GM12878 (cell line): ENCODE results near the gene TAS2R14. TPM values are rescaled to one million over a fixed set of nuclear protein-coding genes. Genes with fewer than 3 reads are reported as not detected.

Experiments
- ATAC-seq: fragments of 200-7000 bp; cut with Tn5 transposase; 3 replicates; pipeline ENCODE4 v1.9.1; 2020; ENCODE audit warnings: mild to moderate bottlenecking, moderate library complexity
- BruUV-seq: library from RNA; stranded (reverse); fragments of 400-500 nt; replicated peaks from 2 replicates; lab custom pipeline; 2021; lab: Mats Ljungman, UMichigan
- CTCF ChIA-PET: fragments of 300-600 bp; sonication (Branson Sonifier 250); formaldehyde crosslinking; extraction: SDS; loops from one replicate; lab custom pipeline; 2021; ENCODE audit warnings: inconsistent platforms; lab: Yijun Ruan, JAX
- POLR2A ChIA-PET: fragments of 350-600 bp; formaldehyde crosslinking; extraction: SDS; loops from one replicate; lab custom pipeline; 2021; ENCODE audit warnings: inconsistent platforms; lab: Charles Lee
- RAD21 ChIA-PET: fragments of 300-600 bp; sonication (Branson Sonifier 250); formaldehyde crosslinking; loops from one replicate; lab custom pipeline; 2023; ENCODE audit warnings: antibody characterized with exemption; ENCODE audit not compliant: unreplicated experiment; lab: Charles Lee
- SMC1A ChIA-PET: fragments of 300-600 bp; sonication (Branson Sonifier 250); formaldehyde crosslinking; loops from one replicate; lab custom pipeline; 2023; ENCODE audit not compliant: unreplicated experiment, uncharacterized antibody; lab: Charles Lee
- DNase-seq: peaks from one replicate; pipeline ENCODE4 v3.0.0-alpha.2; 2011; ENCODE audit warnings: low read depth, low spot score
- FAIRE-seq: peaks from 3 replicates; lab custom pipeline; 2011; peaks lifted over from hg19 to GRCh38; lab: Jason Lieb, UNC
- H2AFZ ChIP-seq: 2 replicates; pipeline ENCODE4 v1.6.0; 2011; ENCODE audit warnings: low read depth, low read length, control low read depth; ENCODE audit not compliant: control insufficient read depth
- H3K27ac ChIP-seq: 2 replicates; pipeline ENCODE4 v1.5.1; 2011; ENCODE audit warnings: control low read depth; ENCODE audit not compliant: control insufficient read depth, insufficient read depth
- H3K27me3 ChIP-seq, 2 experiments: replicated peaks in 1 of 2; 2 replicates each; pipeline versions ENCODE4 v1.6.0 to v1.6.1; 2011; ENCODE audit warnings: low read length in 1 of 2; ENCODE audit not compliant: control insufficient read depth in 2 of 2, insufficient read depth in 2 of 2
- H3K36me3 ChIP-seq, 2 experiments: 2 replicates each; pipeline ENCODE4 v1.5.1; 2011; ENCODE audit warnings: low read length in 1 of 2; ENCODE audit not compliant: control insufficient read depth in 2 of 2, insufficient read depth in 2 of 2
- H3K4me1 ChIP-seq: 2 replicates; pipeline ENCODE4 v1.6.1; 2011; ENCODE audit warnings: mild to moderate bottlenecking, low read length, moderate library complexity, mixed read lengths; ENCODE audit not compliant: control insufficient read depth, insufficient read depth
- H3K4me2 ChIP-seq: 2 replicates; pipeline ENCODE4 v1.6.0; 2011; ENCODE audit warnings: control low read depth; ENCODE audit not compliant: control insufficient read depth, insufficient read depth
- H3K4me3 ChIP-seq: fragments of 200-600 bp; sonication (generic); 2 replicates; pipeline ENCODE4 v1.5.1; 2016
- H3K79me2 ChIP-seq: 2 replicates; pipeline ENCODE4 v1.6.0; 2011; ENCODE audit warnings: low read length; ENCODE audit not compliant: control insufficient read depth, insufficient read depth
- H3K9ac ChIP-seq: 2 replicates; pipeline ENCODE4 v1.8.0; 2011; ENCODE audit warnings: low read length, control low read depth, mixed read lengths; ENCODE audit not compliant: control insufficient read depth, insufficient read depth
- H3K9me3 ChIP-seq: replicated peaks from 3 replicates; pipeline ENCODE4 v1.5.1; 2011; ENCODE audit warnings: mild to moderate bottlenecking, low read length; ENCODE audit not compliant: control insufficient read depth, insufficient read depth
- H4K20me1 ChIP-seq: 2 replicates; pipeline ENCODE4 v1.6.0; 2011; ENCODE audit not compliant: control insufficient read depth, insufficient read depth
- ASH2L ChIP-seq: fragments of 300-600, 200-600 bp; sonication (generic); IDR thresholded peaks from 2 replicates; pipeline ENCODE4 v1.6.1; 2017; ENCODE audit warnings: low read depth, mild to moderate bottlenecking, borderline replicate concordance
- CEBPB ChIP-seq, 2 experiments: fragments of 150-350 bp in 1 of 2; IDR thresholded peaks; 2 replicates each; pipeline ENCODE4 v1.6.1; 2012 to 2014; ENCODE audit warnings: low read depth in 2 of 2, low read length in 2 of 2, borderline replicate concordance in 1 of 2, inconsistent platforms in 1 of 2
- CUX1 ChIP-seq: IDR thresholded peaks from 2 replicates; pipeline ENCODE4 v1.6.1; 2012; ENCODE audit warnings: improper control_type of control experiment, low read depth, low read length; ENCODE audit not compliant: insufficient replicate concordance
- E2F8 ChIP-seq: fragments of 450-650 bp; IDR thresholded peaks from 2 replicates; pipeline ENCODE4 v1.6.1; 2018; ENCODE audit warnings: mild to moderate bottlenecking, low read depth, moderate library complexity; ENCODE audit not compliant: partially characterized antibody
- MXI1 ChIP-seq: fragments of 150-350 bp; IDR thresholded peaks from 2 replicates; pipeline ENCODE4 v1.6.1; 2011; ENCODE audit warnings: low read depth, mild to moderate bottlenecking, inconsistent platforms, low read length, improper control_type of control experiment
- NFIC ChIP-seq: IDR thresholded peaks from 2 replicates; pipeline ENCODE4 v1.6.1; 2012; ENCODE audit warnings: low read depth, mild to moderate bottlenecking, inconsistent platforms, low read length, moderate library complexity
- REST ChIP-seq: IDR thresholded peaks from 2 replicates; pipeline ENCODE4 v1.6.1; 2012; ENCODE audit warnings: mild to moderate bottlenecking, low read depth, low read length
- SP1 ChIP-seq: IDR thresholded peaks from one replicate; pipeline ENCODE4 v1.6.1; 2011; ENCODE audit warnings: low read depth, low read length
- SUPT20H ChIP-seq: IDR thresholded peaks from 2 replicates; pipeline ENCODE4 v1.6.1; 2011; ENCODE audit warnings: low read depth, mild to moderate bottlenecking, low read length, moderate library complexity, borderline replicate concordance; ENCODE audit not compliant: control insufficient read depth
- WGBS: methylation state at CpG from one replicate; pipeline ENCODE4 v1.1.6; 2016; ENCODE audit warnings: low lambda C conversion rate; ENCODE audit not compliant: insufficient replicate concordance, insufficient coverage; ENCODE audit errors: missing lambda C conversion rate; 5-methylcytosine and 5-hydroxymethylcytosine counted together
- in situ Hi-C: fragments of 300-500 bp; cut with MboI; formaldehyde crosslinking; loops from 9 replicates; pipeline ENCODE4 v1.14.3; 2018; ENCODE audit warnings: mixed read lengths
- intact Hi-C: fragments of 100-400 bp; cut with micrococcal nuclease; formaldehyde crosslinking; loops from one replicate; pipeline ENCODE4 v1.14.2; 2022; ENCODE audit not compliant: unreplicated experiment
- polyA plus RNA-seq, 11 experiments: library from polyadenylated mRNA; depleted of rRNA in 4 of 11; unstranded in 6 of 11; stranded (reverse) in 5 of 11; fragments of >200 nt; fragmentation: Nextera tagmentation in 4 of 11; fragmentation: Illumina TruSeq in 1 of 11; extraction: Ambion mirVana in 4 of 11; extraction: Trizol in 1 of 11; gene quantifications; 1 replicate in 1 of 11; 2 replicates in 10 of 11; pipeline versions ENCODE4 v1.2.1 to v1.2.3, GENCODE V29; 2011 to 2016; ENCODE audit warnings: inconsistent platforms in 2 of 11, missing spikeins in 2 of 11, low read depth in 1 of 11
- total RNA-seq, 4 experiments: library from RNA; depleted of rRNA in 3 of 4; stranded (reverse); fragments of >200 nt in 3 of 4; fragmentation: Illumina TruSeq in 1 of 4; extraction: Trizol in 1 of 4; gene quantifications; 2 replicates each; pipeline versions ENCODE4 v1.2.1 to v1.2.3, GENCODE V29; 2013 to 2021

The TAS2R14 gene
- total and polyA plus RNA-seq, 10 of the 15 experiments (the other 5 are each of a cell fraction or from before 2014, with no cell fraction given) = 1.2 to 4.4 (median 2.2) TPM

GRCh38 chr12:10900530-10900929 lies 38.5 kb downstream of the TAS2R14 start:
- WGBS = 45% methylated on average over 1 of the region's 1 CpG
- Histone ChIP-seq H3K4me3 (no peak overlapping the region), H3K9ac (no peak overlapping the region), H3K9me3 (peaks cover 3% of the 10 kb centered on the region; the same call in 2 of the 3 replicates), H2AFZ (no peak overlapping the region), H3K36me3 (no peaks in the 10 kb centered on the region), H3K4me1 (no peaks in the 10 kb centered on the region), H4K20me1 (no peaks in the 10 kb centered on the region), H3K79me2 (no peaks in the 10 kb centered on the region), H3K4me2 (no peak overlapping the region), H3K27me3 (no peaks in the 10 kb centered on the region), H3K27ac (no peak overlapping the region)
- DNase-seq (no peak), ATAC-seq (no peak), FAIRE-seq (no peak)
- POLR2A ChIA-PET = no interaction called here
- in situ Hi-C loops (no loop called here), intact Hi-C loops (no loop called here)
- RAD21 ChIA-PET = no interaction called here
- CTCF ChIA-PET = no interaction called here
- no TSS peak for BruUV-seq
- SMC1A ChIA-PET = no interaction called here
- TF ChIP-seq SP1 (no peak), E2F8 (no peak), SUPT20H (no peak), REST (no peak), ASH2L (no peak), MXI1 (no peak), NFIC (no peak), CUX1 (no peak), CEBPB (IDR thresholded peaks at IDR 0.05; ENCODE audit: borderline replicate concordance in 1 of 2, low read depth in 2 of 2, low read length in 2 of 2) (no peak)
